GM21529 (cell line): ENCODE data around the gene TRAPPC5.

Experiments used
- ATAC-seq: cut with Tn5 transposase; IDR thresholded peaks from one replicate; pipeline ENCODE4 v1.9.1; 2021; ENCODE audit not compliant: unreplicated experiment

Gene TRAPPC5

GRCh38 chr19:7645656-7646425 lies 34.8 kb upstream of the TRAPPC5 start:
- ATAC-seq, result no peak

GRCh38 chr19:7646426-7646700 lies 34.3 kb upstream of the TRAPPC5 start:
- ATAC-seq, result no peak

- ATAC-seq, result no peak
Measured at GRCh38 chr19:7647156-7647555, 33.5 kb upstream of the TRAPPC5 start.

- ATAC-seq, result no peak
Measured at GRCh38 chr19:7648265-7649014, 32.2 kb upstream of the TRAPPC5 start.

- no peak for ATAC-seq
Measured at GRCh38 chr19:7650148-7650547, 30.5 kb upstream of the TRAPPC5 start.

- ATAC-seq, result no peak
Measured at GRCh38 chr19:7652061-7652641, 28.5 kb upstream of the TRAPPC5 start.

GRCh38 chr19:7654401-7654800 lies 26.2 kb upstream of the TRAPPC5 start:
- ATAC-seq, result no peak

GRCh38 chr19:7655581-7655980 lies 25.1 kb upstream of the TRAPPC5 start:
- ATAC-seq, result no peak

- no peak for ATAC-seq
Measured at GRCh38 chr19:7657131-7657751, 23.4 kb upstream of the TRAPPC5 start.

- peak; percentile 62 for ATAC-seq
Measured at GRCh38 chr19:7658219-7658686, 22.4 kb upstream of the TRAPPC5 start.

GRCh38 chr19:7661744-7662538 lies 18.7 kb upstream of the TRAPPC5 start:
- no peak for ATAC-seq

GRCh38 chr19:7662657-7663056 lies 18.0 kb upstream of the TRAPPC5 start:
- no peak for ATAC-seq

GRCh38 chr19:7663706-7664105 lies 16.9 kb upstream of the TRAPPC5 start:
- no peak for ATAC-seq

- ATAC-seq, result no peak
Measured at GRCh38 chr19:7665076-7665475, 15.6 kb upstream of the TRAPPC5 start.

- no peak for ATAC-seq
Measured at GRCh38 chr19:7668842-7669241, 11.8 kb upstream of the TRAPPC5 start, which contains the start of gene RETN. RETN (plus strand) TSS chr19:7669049; CDS start chr19:7669327, 278 bp downstream.

GRCh38 chr19:7669641-7670040 lies 11.0 kb upstream of the TRAPPC5 start:
- no peak for ATAC-seq

GRCh38 chr19:7670150-7670783 lies 10.4 kb upstream of the TRAPPC5 start:
- no peak for ATAC-seq

GRCh38 chr19:7670790-7671189 lies 9.8 kb upstream of the TRAPPC5 start:
- ATAC-seq, result no peak

- no peak for ATAC-seq
Measured at GRCh38 chr19:7672522-7672921, 8.1 kb upstream of the TRAPPC5 start.
